ENCODE results near the gene SLC9C1.

SLC9C1 gene

GRCh38 chr3:112090887-112091586, 203.0 kb downstream of the SLC9C1 start:
- Histone ChIP-seq H3K9me3 (ENCODE audit: control insufficient read depth, insufficient read depth, low read length) (no peaks in the 10 kb centered on the region), H3K4me2 (ENCODE audit: low read length) (peak overlapping the region; percentile 40), H3F3A (ENCODE audit: control insufficient read depth, insufficient read depth) (peaks cover 9% of the 10 kb centered on the region; the same call in 1 of the 2 replicates), H3K27ac (ENCODE audit: low read depth, low read length) (peak overlapping the region; percentile 12; the same call in 1 of the 2 replicates), H3K27me3 (ENCODE audit: control insufficient read depth, low read length) (no peaks in the 10 kb centered on the region), H3K4me3 (ENCODE audit: low read length) (peak overlapping the region; percentile 35), H3K79me2 (ENCODE audit: control insufficient read depth, low read length) (peaks cover 54% of the 10 kb centered on the region), H3K36me3 (ENCODE audit: control insufficient read depth, low read length) (peaks cover 17% of the 10 kb centered on the region), H3K9me2 (replicated peaks; ENCODE audit: control insufficient read depth, low read length) (no peaks in the 10 kb centered on the region), H4K20me1 (ENCODE audit: control insufficient read depth, insufficient read depth, low read depth, low read length) (no peaks in the 10 kb centered on the region), H3K4me1 (ENCODE audit: control insufficient read depth, low read length) (peaks cover 58% of the 10 kb centered on the region)
- TF ChIP-seq, protein P1, sequence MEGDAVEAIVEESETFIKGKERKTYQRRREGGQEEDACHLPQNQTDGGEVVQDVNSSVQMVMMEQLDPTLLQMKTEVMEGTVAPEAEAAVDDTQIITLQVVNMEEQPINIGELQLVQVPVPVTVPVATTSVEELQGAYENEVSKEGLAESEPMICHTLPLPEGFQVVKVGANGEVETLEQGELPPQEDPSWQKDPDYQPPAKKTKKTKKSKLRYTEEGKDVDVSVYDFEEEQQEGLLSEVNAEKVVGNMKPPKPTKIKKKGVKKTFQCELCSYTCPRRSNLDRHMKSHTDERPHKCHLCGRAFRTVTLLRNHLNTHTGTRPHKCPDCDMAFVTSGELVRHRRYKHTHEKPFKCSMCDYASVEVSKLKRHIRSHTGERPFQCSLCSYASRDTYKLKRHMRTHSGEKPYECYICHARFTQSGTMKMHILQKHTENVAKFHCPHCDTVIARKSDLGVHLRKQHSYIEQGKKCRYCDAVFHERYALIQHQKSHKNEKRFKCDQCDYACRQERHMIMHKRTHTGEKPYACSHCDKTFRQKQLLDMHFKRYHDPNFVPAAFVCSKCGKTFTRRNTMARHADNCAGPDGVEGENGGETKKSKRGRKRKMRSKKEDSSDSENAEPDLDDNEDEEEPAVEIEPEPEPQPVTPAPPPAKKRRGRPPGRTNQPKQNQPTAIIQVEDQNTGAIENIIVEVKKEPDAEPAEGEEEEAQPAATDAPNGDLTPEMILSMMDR (IDR thresholded peaks at IDR 0.05; ENCODE audit: low read depth, low read length, poor library complexity, severe bottlenecking): no peak
- TF ChIP-seq EZH2phosphoT487 (IDR thresholded peaks at IDR 0.05; ENCODE audit: borderline replicate concordance, low read length): no peak

All from DOHH2 (cell line).